ENCODE data around the gene RETN. TPM values are rescaled to one million over a fixed set of nuclear protein-coding genes. Genes with fewer than 3 reads are reported as not detected.

The RETN gene
- polyA plus RNA-seq (2013), result not detected in 2 replicates

- Histone ChIP-seq H3K18ac (ENCODE audit: low read length) (no peak within 1 kb of the TSS), H3K36me3 (ENCODE audit: control insufficient read depth in 1 of 2, insufficient read depth in 2 of 2, low read length in 2 of 2) (no peaks in the 10 kb centered on the region), H3K4me1 (ENCODE audit: control insufficient read depth in 1 of 2, insufficient read depth in 2 of 2, low read length in 2 of 2) (no peaks in the 10 kb centered on the region), H3K27ac (ENCODE audit: low read depth, low read length) (no peak within 1 kb of the TSS), H3K23ac (ENCODE audit: low read length) (no peak within 1 kb of the TSS), H4K91ac (ENCODE audit: low read depth, low read length) (no peak within 1 kb of the TSS), H4K12ac (ENCODE audit: low read depth, low read length) (no peak within 1 kb of the TSS), H3K79me2 (ENCODE audit: control insufficient read depth, insufficient read depth, low read length, poor library complexity) (no peaks in the 10 kb centered on the region), H3K27me3 (ENCODE audit: insufficient read depth, low read length) (peaks cover 11% of the 10 kb centered on the region), H2BK120ac (ENCODE audit: insufficient read depth, low read length, poor library complexity) (no peak within 1 kb of the TSS), H3K9me3 (ENCODE audit: insufficient read depth, low read depth, low read length) (peaks cover 12% of the 10 kb centered on the region), H3K79me1 (ENCODE audit: low read length) (no peaks in the 10 kb centered on the region), H3K9ac (ENCODE audit: low read length) (no peak within 1 kb of the TSS), H2BK12ac (ENCODE audit: low read length) (no peak within 1 kb of the TSS), H2BK5ac (ENCODE audit: low read depth, low read length, poor library complexity) (no peak within 1 kb of the TSS), H3K4me3 (ENCODE audit: low read depth, low read length) (no peak within 1 kb of the TSS), H4K8ac (ENCODE audit: low read depth, low read length) (no peak within 1 kb of the TSS), H3K14ac (ENCODE audit: low read length) (no peak within 1 kb of the TSS), H2AFZ (ENCODE audit: insufficient read depth, low read length, poor library complexity) (no peak within 1 kb of the TSS), H3K4me2 (ENCODE audit: low read length) (no peak within 1 kb of the TSS), H2AK5ac (ENCODE audit: low read length) (no peak within 1 kb of the TSS), H3K4ac (ENCODE audit: low read depth, low read length) (no peak within 1 kb of the TSS)
- WGBS (ENCODE audit: extremely low coverage, insufficient coverage, insufficient read length), result no CpG with 5 or more reads among the region's 9 CpGs
- DNase-seq, result no peak
Measured at GRCh38 chr19:7668842-7669241, at the start of gene RETN. Gene RETN, plus strand, starts transcription at chr19:7669049. Its CDS starts 278 bp downstream, at chr19:7669327.

- no peak for DNase-seq
- Histone ChIP-seq H3K23ac (ENCODE audit: low read length) (no peak overlapping the region), H3K14ac (ENCODE audit: low read length) (no peak overlapping the region), H3K36me3 (ENCODE audit: control insufficient read depth in 1 of 2, insufficient read depth in 2 of 2, low read length in 2 of 2) (peaks cover 83 to 84% of the 10 kb centered on the region in 2 experiments), H3K79me2 (ENCODE audit: control insufficient read depth, insufficient read depth, low read length, poor library complexity) (no peaks in the 10 kb centered on the region), H2BK120ac (ENCODE audit: insufficient read depth, low read length, poor library complexity) (no peak overlapping the region), H3K4me1 (ENCODE audit: control insufficient read depth in 1 of 2, insufficient read depth in 2 of 2, low read length in 2 of 2) (peaks cover 11 to 12% of the 10 kb centered on the region in 2 experiments), H4K8ac (ENCODE audit: low read depth, low read length) (no peak overlapping the region), H2AFZ (ENCODE audit: insufficient read depth, low read length, poor library complexity) (no peak overlapping the region), H2BK5ac (ENCODE audit: low read depth, low read length, poor library complexity) (no peak overlapping the region), H3K79me1 (ENCODE audit: low read length) (peaks cover 2% of the 10 kb centered on the region), H3K27ac (ENCODE audit: low read depth, low read length) (no peak overlapping the region), H3K18ac (ENCODE audit: low read length) (no peak overlapping the region), H3K4me3 (ENCODE audit: low read depth, low read length) (no peak overlapping the region), H2AK5ac (ENCODE audit: low read length) (no peak overlapping the region), H3K9me3 (ENCODE audit: insufficient read depth, low read depth, low read length) (peaks cover 5% of the 10 kb centered on the region), H3K4ac (ENCODE audit: low read depth, low read length) (no peak overlapping the region), H3K9ac (ENCODE audit: low read length) (no peak overlapping the region), H3K4me2 (ENCODE audit: low read length) (no peak overlapping the region), H3K27me3 (ENCODE audit: insufficient read depth, low read length) (no peaks in the 10 kb centered on the region), H2BK12ac (ENCODE audit: low read length) (no peak overlapping the region), H4K91ac (ENCODE audit: low read depth, low read length) (peak overlapping the region; percentile 26), H4K12ac (ENCODE audit: low read depth, low read length) (no peak overlapping the region)
- no CpG with 5 or more reads among the region's 48 CpGs for WGBS (ENCODE audit: extremely low coverage, insufficient coverage, insufficient read length)
Measured at GRCh38 chr19:7619671-7620441, 49.0 kb upstream of the RETN start.

GRCh38 chr19:7620442-7621412 is 48.1 kb upstream of the RETN start:
- Histone ChIP-seq H3K4me3 (ENCODE audit: low read depth, low read length) (no peak overlapping the region), H3K4ac (ENCODE audit: low read depth, low read length) (no peak overlapping the region), H3K9ac (ENCODE audit: low read length) (no peak overlapping the region), H4K8ac (ENCODE audit: low read depth, low read length) (no peak overlapping the region), H3K14ac (ENCODE audit: low read length) (no peak overlapping the region), H4K91ac (ENCODE audit: low read depth, low read length) (no peak overlapping the region), H3K23ac (ENCODE audit: low read length) (no peak overlapping the region), H3K4me2 (ENCODE audit: low read length) (no peak overlapping the region), H3K79me2 (ENCODE audit: control insufficient read depth, insufficient read depth, low read length, poor library complexity) (no peaks in the 10 kb centered on the region), H2BK12ac (ENCODE audit: low read length) (no peak overlapping the region), H3K27ac (ENCODE audit: low read depth, low read length) (no peak overlapping the region), H3K4me1 (ENCODE audit: control insufficient read depth in 1 of 2, insufficient read depth in 2 of 2, low read length in 2 of 2) (peaks cover 11 to 12% of the 10 kb centered on the region in 2 experiments), H3K79me1 (ENCODE audit: low read length) (peaks cover 2% of the 10 kb centered on the region), H2AFZ (ENCODE audit: insufficient read depth, low read length, poor library complexity) (no peak overlapping the region), H2BK5ac (ENCODE audit: low read depth, low read length, poor library complexity) (no peak overlapping the region), H3K18ac (ENCODE audit: low read length) (no peak overlapping the region), H3K27me3 (ENCODE audit: insufficient read depth, low read length) (no peaks in the 10 kb centered on the region), H2AK5ac (ENCODE audit: low read length) (no peak overlapping the region), H4K12ac (ENCODE audit: low read depth, low read length) (no peak overlapping the region), H2BK120ac (ENCODE audit: insufficient read depth, low read length, poor library complexity) (no peak overlapping the region), H3K36me3 (ENCODE audit: control insufficient read depth in 1 of 2, insufficient read depth in 2 of 2, low read length in 2 of 2) (peaks cover 82 to 85% of the 10 kb centered on the region in 2 experiments), H3K9me3 (ENCODE audit: insufficient read depth, low read depth, low read length) (peaks cover 5% of the 10 kb centered on the region)
- no CpG with 5 or more reads among the region's 57 CpGs for WGBS (ENCODE audit: extremely low coverage, insufficient coverage, insufficient read length)
- DNase-seq, result no peak

- Histone ChIP-seq H2BK12ac (ENCODE audit: low read length) (no peak overlapping the region), H3K4me1 (ENCODE audit: control insufficient read depth in 1 of 2, insufficient read depth in 2 of 2, low read length in 2 of 2) (peaks cover 11 to 12% of the 10 kb centered on the region in 2 experiments), H3K14ac (ENCODE audit: low read length) (no peak overlapping the region), H2AK5ac (ENCODE audit: low read length) (no peak overlapping the region), H4K8ac (ENCODE audit: low read depth, low read length) (no peak overlapping the region), H2AFZ (ENCODE audit: insufficient read depth, low read length, poor library complexity) (no peak overlapping the region), H4K91ac (ENCODE audit: low read depth, low read length) (no peak overlapping the region), H3K18ac (ENCODE audit: low read length) (no peak overlapping the region), H2BK5ac (ENCODE audit: low read depth, low read length, poor library complexity) (no peak overlapping the region), H3K23ac (ENCODE audit: low read length) (no peak overlapping the region), H3K9ac (ENCODE audit: low read length) (no peak overlapping the region), H4K12ac (ENCODE audit: low read depth, low read length) (no peak overlapping the region), H3K36me3 (ENCODE audit: control insufficient read depth in 1 of 2, insufficient read depth in 2 of 2, low read length in 2 of 2) (peaks cover 85 to 87% of the 10 kb centered on the region in 2 experiments), H3K4ac (ENCODE audit: low read depth, low read length) (no peak overlapping the region), H3K27ac (ENCODE audit: low read depth, low read length) (no peak overlapping the region), H3K4me3 (ENCODE audit: low read depth, low read length) (no peak overlapping the region), H3K9me3 (ENCODE audit: insufficient read depth, low read depth, low read length) (peaks cover 2% of the 10 kb centered on the region), H3K27me3 (ENCODE audit: insufficient read depth, low read length) (no peaks in the 10 kb centered on the region), H3K4me2 (ENCODE audit: low read length) (no peak overlapping the region), H2BK120ac (ENCODE audit: insufficient read depth, low read length, poor library complexity) (no peak overlapping the region), H3K79me2 (ENCODE audit: control insufficient read depth, insufficient read depth, low read length, poor library complexity) (peaks cover 2% of the 10 kb centered on the region), H3K79me1 (ENCODE audit: low read length) (peaks cover 2% of the 10 kb centered on the region)
- no peak for DNase-seq
- no CpG with 5 or more reads among the region's 16 CpGs for WGBS (ENCODE audit: extremely low coverage, insufficient coverage, insufficient read length)
Measured at GRCh38 chr19:7622933-7623685, 45.7 kb upstream of the RETN start.

Measured in trophoblast cell (in vitro differentiated cells and primary cell).